NCI-H2029 (cell line): ENCODE measurements around the gene CCDC106.

Experiments
- DNase-seq: peaks from one replicate; lab custom pipeline; 2025; lab: John Stamatoyannopoulos, UW

The CCDC106 gene

DNA sequence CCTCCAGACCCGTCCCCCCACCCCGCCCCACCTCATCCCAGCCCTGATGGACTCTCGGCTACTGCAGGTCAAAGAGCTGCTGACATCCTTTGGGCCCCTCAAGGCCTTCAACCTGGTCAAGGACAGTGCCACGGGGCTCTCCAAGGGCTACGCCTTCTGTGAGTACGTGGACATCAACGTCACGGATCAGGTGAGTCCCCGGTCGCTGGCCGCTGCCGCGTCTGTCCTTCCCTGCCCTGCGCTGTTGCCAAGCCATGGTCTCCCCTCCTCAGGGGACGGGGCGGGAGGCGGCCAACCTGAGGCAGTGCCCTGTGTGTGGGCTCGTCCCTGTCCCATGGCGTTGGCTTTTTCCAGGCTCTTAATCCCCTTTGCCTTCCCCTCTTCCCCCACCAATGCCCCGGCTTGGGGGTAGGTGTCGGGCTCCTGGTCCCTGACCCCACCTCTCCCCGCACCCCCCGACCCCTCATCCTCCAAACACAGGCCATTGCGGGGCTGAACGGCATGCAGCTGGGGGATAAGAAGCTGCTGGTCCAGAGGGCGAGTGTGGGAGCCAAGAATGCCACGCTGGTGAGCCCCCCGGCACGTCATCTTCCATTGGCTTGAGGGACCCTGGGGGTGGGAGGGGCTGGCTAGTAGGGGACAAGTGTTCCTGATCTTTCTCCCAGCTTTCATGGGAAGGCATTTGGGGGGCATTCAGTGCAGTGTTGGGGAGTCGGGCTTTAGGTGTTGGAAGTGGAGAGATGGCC, 20.8 kb downstream of the CCDC106 start:
- no peak for DNase-seq

DNA sequence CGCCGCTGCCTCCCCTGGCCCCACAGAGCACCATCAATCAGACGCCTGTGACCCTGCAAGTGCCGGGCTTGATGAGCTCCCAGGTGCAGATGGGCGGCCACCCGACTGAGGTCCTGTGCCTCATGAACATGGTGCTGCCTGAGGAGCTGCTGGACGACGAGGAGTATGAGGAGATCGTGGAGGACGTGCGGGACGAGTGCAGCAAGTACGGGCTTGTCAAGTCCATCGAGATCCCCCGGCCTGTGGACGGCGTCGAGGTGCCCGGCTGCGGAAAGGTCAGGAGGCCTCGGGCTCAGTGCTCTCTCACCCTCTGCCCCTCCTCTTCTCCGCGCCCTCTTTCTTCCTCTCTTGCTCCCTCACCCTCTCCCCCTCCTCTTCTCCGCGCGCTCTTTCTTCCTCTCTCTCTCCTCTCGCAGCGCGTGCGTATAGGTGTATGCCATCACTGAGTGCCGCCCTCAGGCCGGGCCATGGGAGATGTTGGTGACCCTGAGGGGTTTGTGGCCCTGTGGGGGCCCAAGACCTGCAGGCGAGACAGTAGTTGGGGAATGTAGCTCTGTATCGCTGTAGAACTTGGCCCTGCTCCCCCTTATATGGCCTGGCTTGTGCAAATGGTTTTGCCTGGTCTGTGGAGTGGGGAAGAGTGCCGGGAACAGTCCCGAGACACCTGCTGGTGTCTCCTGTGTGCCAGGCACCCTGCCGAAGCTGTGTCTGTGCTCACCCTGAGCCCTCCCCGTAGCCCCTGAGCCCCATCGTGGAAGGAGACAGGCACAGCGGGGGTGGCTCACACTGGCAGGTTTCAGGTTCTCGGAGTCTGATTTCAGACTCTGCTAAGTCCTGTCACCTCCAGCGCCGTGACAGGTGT, 21.6 kb downstream of the CCDC106 start:
- no peak for DNase-seq

DNA sequence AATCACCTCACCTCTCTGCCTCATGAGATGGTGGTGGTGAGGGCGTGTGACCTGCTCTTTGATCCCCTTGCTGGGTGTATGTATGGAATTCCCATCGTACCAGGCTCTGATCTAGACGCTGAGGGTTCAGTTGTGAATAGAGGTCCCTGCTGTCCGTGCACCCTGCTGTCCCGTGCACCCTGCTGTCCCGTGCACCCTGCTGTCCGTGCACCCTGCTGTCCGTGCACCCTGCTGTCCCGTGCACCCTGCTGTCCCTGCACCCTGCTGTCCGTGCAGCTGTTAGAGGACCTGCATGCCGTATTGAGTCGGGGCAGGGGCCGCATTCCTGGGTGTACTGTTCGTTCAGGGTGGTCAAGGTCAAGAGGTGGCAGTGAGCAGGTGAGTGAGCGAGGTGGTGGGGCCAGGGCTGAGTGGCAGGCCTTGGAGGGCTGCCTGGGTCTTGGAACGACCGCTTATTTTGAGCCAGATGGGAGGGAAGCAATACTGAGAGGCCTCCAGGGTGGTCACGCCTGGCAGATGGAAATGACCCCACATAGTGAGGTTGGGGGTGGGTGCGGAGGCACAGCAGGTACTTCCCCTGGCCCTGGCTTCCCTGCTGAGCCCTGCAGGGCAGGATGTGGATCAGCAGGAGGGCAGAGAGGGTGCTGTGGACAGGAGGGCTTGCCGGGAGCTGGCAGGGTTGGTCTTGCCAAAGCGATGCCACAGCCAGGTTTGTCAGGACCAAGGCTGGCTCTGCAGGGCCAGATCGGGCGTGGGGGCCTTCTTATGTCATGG, 22.5 kb downstream of the CCDC106 start:
- no peak for DNase-seq

DNA sequence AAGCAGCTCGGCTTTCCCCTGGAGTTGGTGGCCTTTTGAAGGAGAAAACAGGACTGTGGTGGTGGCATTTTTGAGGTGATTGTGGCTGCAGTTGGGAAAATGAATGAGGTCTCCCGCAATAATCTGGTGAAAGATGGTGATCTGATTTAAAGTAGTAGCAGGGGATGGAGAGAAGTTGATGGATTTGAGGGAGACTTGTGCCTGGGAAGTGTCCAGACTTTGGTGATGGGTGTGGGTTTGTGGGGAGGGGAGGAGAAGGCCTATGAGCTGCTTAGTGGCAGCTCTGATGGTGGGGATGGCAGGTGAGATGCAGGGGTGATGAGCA, 23.0 kb downstream of the CCDC106 start:
- DNase-seq: no peak

DNA sequence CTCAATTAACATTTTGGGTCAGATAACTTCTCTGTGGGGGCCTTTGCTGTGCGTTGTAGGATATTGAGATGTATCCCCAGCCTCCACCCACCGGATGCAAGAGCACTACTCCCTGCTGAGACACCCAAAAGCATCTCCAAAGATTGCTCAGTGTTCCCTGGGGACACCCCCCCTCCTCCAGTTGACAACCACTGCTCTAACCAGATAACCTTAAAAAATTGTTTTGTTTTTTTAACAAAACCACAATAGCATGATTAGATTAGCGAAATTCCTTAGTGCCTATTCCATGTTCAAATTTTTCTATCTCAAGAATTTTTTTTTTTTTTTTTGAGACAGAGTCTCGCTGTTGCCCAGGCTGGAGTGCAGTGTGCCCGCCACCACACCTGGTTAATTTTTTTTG, 24.4 kb downstream of the CCDC106 start:
- DNase-seq: no peak

DNA sequence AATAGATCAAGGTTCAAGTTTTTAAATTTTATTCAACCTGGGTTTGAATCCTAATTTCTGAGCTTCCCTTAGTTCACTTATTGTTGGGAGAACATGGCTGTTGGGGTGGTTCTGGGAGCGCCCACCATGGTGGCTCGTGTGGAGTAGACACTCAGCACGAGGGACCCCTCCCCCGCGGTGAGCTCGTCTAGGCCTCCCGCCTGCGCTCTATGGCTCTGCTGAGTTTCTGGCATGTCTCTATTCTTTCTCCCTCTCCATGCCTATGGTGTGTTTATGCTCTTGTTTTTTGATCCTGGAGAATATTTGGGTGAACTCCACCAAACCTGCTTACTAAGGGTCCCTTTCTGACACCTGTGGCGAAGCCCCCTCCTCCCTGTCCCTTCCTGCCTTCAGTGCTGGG, 25.5 kb downstream of the CCDC106 start:
- DNase-seq: no peak

DNA sequence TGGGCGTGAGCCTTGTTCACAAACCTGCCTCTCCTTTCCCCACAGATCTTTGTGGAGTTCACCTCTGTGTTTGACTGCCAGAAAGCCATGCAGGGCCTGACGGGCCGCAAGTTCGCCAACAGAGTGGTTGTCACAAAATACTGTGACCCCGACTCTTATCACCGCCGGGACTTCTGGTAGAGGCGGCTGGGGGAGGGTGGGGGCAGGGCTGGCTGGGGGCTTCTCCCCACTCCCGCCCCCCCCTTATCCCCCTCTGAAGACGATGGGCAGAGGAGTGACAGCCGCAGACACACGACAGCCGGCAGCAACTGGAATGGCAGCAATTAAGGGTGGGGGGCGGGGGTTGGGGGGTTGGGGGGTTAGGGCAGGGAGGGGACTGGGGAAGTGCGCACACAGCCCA, 25.9 kb downstream of the CCDC106 start:
- DNase-seq: no peak

DNA sequence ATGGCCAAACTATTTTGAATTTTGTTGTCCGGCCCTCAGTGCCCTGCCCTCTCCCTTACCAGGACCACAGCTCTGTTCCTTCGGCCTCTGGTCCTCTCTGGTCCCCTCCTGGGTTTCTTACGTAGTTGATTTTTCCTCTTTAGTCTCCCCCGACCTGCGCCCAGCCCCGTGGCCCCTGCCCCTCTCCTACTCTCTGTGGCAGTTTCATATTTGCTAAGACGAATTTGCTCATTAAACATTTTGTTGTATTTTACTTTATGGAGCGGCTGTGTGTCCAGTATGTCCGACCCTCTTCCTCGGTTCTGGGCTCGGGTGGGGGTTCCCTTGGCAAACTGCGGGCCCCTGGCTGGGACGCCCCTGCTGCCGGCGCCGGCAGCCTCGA, 26.4 kb downstream of the CCDC106 start:
- no peak for DNase-seq

DNA sequence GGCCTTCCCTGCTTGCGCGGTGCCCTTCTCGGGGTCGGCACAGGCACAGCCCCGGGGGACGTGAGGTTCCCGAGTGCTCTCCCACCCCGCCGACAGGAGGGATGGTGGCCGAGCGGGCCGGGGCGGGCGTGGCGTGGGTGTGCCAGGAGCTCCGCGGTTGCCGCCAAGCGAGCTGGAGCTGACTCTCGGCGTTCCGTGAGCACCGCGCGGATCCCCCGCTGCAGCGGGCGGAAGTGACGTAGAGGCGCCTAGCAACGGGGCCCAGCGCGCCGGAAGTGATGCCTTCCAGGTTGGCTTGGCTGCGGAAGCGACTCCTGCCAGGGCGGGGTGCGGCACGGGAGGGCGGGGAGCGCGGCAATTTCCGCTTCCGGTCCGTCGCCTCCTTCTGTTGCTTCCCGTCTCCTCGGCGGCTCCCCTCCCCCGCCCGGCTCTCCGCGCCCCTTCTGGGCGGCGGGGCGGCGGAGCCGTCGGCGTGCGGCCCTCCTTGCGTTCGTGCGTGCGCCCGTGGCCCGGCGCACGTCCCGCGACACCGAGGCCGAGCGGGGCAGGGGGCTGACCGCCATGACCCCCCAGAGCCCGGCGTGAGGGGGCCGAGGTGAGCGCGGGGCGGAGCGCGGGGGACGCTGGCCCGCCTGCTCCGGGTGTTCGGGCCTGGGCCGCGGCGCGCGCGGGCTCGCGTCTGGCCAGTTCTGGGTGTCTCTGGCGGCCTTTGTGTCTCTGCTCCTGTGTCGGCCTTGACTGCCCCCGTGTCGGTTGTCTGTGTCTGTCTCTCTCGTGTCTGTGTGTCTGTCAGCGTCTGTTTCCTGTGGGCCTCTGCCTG, 27.0 kb downstream of the CCDC106 start, which contains the start of gene EPN1:
Gene EPN1, plus strand, starts transcription at position 386 of the 820 bp plus-strand sequence. CDS start 3,402 bp downstream, outside the sequence.
- DNase-seq: peak; percentile 96

DNA sequence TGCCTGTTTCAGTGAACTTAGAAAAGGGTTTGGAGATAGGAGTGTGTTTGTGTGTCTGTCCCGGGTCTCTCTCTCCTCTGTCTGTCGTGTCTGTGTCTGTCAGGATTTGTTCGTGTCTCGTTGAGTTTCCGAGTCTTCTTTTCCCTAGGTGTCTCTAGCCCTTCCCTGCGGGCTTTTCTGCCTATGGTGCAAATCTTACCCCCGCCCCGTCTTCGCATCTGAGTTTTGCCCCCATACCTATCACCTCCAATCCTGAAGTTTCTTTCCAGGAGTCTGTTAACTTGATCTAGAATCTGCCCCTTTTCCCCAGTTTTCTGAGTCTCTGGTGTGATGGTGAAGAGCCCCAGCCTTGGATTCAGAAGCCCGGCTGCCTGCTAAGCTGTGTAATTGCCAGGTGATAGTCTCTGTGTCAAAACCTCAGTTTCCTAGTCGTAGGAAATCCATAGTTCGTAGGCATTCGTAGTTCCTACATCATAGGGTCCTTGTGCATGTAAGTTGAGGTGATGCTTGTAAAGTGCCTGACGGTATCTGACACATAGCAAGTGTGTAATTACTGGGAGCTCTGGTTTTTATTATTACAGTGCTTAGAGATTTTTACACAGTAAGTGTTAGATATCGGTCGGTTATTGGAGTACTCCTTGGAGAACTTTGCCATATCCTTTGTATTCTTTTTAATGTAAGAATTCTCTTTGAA, 27.8 kb downstream of the CCDC106 start:
- DNase-seq: no peak

DNA sequence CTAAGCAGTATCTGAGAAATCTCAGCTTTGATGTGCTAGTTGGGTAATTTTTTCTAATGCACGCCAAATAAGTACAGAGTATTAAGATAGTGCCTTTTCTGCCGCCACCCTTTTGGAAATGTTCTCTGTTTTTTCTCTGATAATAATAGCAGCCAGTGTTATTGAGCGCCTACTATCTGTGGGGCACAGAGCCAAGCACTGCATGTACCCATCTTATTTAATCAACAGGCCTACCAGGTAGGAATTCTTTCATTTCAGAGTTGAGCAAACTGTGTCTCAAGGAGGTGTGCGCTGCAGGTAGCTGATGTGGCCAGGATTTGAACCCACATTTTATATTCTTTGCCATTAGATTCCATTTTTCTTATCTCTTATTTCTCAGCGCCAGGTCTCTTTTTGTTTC, 28.4 kb downstream of the CCDC106 start:
- no peak for DNase-seq

DNA sequence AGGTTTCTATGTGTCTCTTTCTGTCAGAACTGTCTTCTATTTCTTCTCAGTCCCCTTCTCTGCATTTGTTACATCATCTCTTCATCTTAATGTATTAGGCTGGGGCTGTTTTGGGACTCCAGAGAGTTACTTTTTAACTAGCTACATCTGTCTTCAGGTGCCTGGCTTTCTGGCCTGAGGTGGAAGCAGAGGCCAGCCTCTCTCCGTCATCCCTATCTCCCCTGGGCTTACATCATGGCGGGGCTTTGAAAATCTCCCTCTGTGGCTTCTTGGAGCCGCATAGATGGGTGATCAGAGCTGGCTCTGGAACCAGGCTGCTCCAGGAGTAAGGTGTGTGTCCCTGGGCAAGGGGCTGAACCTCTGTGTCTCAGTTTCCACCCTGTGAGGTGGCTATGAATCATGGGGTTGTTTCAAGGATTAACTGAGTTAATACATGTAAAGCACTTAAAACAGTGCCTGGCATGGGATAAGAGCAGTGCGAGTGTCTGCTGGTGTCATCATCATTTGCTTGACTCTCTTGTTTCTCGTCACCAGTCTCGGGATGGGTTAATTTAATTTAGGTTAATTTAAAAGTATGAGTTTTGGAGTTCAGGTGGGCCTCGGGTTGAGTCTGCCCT, 29.0 kb downstream of the CCDC106 start:
- no peak for DNase-seq

DNA sequence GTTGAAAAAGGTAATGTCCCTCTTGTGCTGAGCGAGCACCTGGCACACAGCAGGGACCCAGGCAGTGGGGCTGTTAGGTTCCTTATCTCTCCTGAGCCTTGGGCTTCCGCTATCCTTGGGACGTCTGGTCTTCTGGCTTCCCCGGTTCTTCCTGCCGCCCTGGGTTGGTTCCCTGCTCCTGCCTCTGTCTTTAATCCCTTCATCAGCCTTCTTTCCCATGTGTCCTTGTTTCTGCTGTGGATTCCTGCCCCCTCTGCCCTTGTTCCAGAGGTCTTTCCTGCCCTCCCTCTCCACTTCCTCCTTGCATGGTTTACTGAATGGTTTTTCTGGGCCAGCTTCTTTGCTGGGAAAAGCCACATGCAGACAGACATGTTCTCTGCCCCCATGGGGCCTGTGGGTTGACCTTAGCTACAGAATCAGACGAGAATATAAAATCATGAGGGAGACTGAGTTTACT, 29.6 kb downstream of the CCDC106 start:
- no peak for DNase-seq

DNA sequence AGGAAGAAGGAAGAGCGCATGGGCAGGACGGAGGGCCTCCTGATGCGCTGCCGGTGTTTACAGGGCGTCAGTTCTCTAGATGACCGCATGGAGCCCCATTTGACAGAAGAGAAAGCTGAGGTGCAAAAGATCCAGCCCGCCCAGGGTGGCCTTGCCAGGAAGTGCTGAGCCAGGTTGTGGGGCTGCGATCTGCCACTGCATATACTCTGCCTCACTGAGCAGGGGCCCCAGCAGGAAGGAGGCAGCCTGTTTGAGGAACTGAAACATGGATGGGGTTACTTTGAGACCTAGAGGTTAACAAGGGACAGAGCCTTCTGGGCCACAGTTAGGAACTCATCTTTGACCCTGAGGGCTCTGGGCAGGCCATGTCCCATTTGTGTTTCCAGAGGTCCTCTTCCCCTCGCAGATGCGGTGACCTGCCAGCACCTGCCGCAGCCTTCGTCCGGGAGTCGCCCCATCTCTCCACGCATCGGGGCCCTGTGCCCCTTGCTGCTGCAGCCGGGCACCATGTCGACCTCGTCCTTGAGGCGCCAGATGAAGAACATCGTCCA, 30.2 kb downstream of the CCDC106 start:
- no peak for DNase-seq

DNA sequence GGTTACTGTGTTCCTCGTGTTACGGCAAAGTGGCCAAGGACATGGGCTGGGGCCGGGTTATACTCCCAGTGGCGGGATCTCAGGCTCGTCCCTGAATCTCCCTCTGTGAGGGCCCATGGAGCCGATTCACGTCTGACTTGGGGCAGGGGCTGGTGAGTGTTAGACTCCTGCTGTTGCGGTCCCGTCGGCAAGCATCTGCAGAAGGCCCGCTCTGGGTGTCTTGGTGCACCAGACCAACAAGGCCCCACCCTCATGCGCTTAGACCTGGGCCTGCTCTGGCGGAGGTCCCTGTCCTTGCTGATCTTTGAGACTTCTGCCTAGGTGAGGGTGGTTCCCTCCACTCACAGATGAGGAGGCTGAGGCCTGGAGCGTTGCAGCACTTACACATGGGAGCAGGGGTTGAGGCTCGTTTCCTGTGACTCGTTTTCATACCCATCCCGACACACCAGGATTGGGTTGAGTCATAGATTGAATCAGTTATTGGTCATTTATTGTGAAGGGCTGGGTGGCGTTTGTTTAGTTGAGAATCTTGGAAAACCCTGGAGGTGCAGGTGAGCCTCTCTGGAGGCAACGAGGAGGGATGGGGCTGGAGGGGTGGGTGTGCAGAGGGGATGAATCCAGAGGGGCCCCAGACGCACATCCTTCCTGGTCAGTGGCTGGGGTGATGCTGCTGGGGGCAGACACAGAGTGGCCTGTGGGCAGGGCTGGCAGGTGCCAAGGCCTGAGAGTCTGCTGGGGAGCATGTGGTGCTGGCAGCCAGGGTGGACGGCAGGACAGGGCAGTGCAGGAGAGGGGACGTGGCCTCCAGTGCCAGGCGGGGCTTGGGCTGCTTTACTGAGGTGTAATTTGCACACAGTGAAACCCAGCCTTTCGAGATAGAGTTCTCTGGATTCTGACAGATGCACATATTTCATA, 31.6 kb downstream of the CCDC106 start:
- no peak for DNase-seq

DNA sequence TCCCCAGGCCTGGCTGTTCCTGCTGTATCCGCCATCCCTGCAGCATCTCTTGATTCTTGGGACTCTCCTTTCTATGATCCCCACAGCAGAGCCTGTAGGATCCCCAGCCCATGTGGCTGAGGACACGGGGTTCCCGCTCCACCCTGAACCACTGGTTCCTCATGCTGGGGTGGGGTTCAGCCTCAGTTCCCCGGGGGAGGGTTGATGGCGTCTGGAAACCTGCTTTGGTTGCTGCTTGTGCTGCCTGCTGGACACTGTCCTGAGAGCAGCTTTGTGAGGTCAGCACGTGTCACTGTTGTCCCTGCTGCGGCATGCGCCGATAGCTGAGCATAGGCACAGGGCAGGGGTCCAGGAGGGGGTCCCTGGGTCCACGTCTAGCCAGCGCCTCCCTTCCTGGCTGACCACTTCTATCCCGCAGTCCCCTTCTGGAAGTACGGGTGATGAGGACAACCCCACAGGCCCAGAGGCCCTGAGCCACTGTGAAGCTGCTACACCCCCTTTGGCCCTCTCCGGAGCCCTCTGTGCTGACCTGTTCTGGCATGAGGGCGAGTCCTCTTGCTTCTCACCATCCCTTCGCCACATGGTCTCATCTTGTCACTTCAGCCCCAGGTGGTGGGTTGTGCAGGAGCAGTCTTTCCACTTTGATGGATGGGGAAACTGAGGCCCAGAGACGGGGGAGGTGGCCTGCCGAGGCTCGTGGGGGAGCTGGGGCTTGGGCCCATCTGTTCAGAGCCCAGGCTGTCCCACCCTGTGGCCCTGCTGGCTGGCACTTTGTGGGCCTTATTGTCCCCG, 32.5 kb downstream of the CCDC106 start:
- DNase-seq: no peak

DNA sequence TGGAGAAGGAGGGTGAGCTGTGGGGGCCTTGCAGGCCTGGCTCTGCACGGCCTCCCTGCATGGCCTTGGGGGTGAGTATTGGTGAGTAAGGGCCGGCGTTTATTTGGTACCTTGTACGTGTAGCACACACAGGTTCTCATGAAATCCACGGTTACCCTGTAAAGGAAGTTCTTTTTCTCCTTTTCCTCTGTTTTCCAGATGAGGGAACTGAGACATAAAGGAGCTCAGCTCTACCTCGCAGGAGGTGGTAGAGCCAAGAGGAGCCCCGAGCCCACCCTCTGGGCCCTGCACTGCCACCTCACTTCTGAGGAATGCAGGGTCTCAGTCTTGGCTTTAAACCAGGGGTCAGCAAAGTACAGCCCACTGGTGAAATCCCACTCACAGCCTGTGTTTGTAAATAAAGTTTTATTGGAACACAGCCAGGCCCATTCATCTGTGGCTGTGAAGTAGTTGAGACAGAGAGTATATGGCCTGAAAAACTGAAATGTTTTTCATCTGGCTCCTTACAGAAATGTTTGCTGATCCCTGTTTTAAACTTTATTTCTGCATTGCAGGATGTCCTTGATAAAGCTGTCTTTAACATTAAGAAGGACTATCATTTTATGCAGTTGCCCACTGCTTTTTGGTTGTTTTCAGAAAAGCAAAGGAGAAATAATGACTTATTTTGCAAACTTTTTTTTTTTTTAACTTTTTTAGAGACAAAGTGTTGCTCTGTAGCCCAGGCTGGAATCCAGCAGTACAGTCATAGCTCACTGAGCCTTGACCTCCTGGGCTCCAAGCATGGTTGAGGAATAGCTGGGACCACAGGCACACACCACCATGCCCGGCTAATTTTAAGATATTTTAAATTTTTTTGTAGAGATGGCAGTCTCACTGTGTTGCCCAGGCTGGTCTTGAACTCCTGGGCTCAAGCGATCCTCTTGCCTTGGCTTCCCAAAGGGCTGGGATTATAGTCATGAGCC, 33.4 kb downstream of the CCDC106 start:
- DNase-seq: no peak
